ENCODE data around the gene PAQR9. TPM values are rescaled to one million over a fixed set of nuclear protein-coding genes. Genes with fewer than 3 reads are reported as not detected.

PAQR9 gene
- total and polyA plus RNA-seq, 2 donors (not counting 1 experiment from before 2014, with no cell fraction given): not detected

- intact Hi-C loops (cut with micrococcal nuclease): no loop called here
- peaks cover 62% of the 10 kb centered on the region for H3K27me3 Mint-ChIP-seq
These were observed 797 bp downstream of the PAQR9 start for GRCh38 chr3:142962520-142963233.

More at GRCh38 chr3:142962520-142963233, 797 bp downstream of the PAQR9 start:
- ChIA-PET POLR2A (no interaction called here), CTCF (interaction anchor here (0.9 kb wide), 1 partner anchor 10 kb away, joined by 3 read pairs; no protein-coding TSS in a partner anchor)
- Histone ChIP-seq H3K4me2 (replicated peaks; ENCODE audit: low read depth, low read length, poor library complexity, severe bottlenecking) (peak overlapping the region; percentile 76), H3K9ac (ENCODE audit: low read length) (no peak overlapping the region), H3K79me2 (ENCODE audit: control insufficient read depth, insufficient read depth, low read length) (no peaks in the 10 kb centered on the region), H3K9me3 (ENCODE audit: control extremely low read depth in 1 of 3, control insufficient read depth in 2 of 3, insufficient read depth in 1 of 3, low read length in 2 of 3) (peaks cover 0 to 10% (median 0%) of the 10 kb centered on the region in 3 donors), H2AFZ (ENCODE audit: insufficient read depth, low read depth, low read length, poor library complexity, severe bottlenecking) (peak overlapping the region; percentile 22), H3K4me3 (ENCODE audit: control extremely low read depth in 1 of 5, extremely low read depth in 1 of 5, insufficient read depth in 1 of 5, low read depth in 2 of 5, low read length in 4 of 5) (peak overlapping the region in 1 of 5 experiments; percentile 20), H3K36me3 (replicated peaks in 1 of 2; ENCODE audit: control extremely low read depth in 1 of 2, control insufficient read depth in 1 of 2, extremely low read depth in 1 of 2, insufficient read depth in 2 of 2, low read length in 1 of 2) (no peaks in the 10 kb centered on the region), H3K27me3 (replicated peaks in 1 of 4; ENCODE audit: control extremely low read depth in 1 of 4, control insufficient read depth in 3 of 4, insufficient read depth in 4 of 4, low read length in 3 of 4) (peaks cover 0 to 38% (median 31%) of the 10 kb centered on the region in 4 experiments), H3K27ac (ENCODE audit: low read length in 2 of 2) (no peak overlapping the region), H3K4me1 (ENCODE audit: control insufficient read depth in 2 of 2, insufficient read depth in 2 of 2, low read length in 2 of 2) (peaks cover 8 to 10% of the 10 kb centered on the region in 2 donors), H4K20me1 (ENCODE audit: control insufficient read depth, insufficient read depth, low read length, poor library complexity, severe bottlenecking) (no peaks in the 10 kb centered on the region)
- H3K9me3 Mint-ChIP-seq (ENCODE audit: insufficient read depth): no peaks in the 10 kb centered on the region
- peak overlapping the region; percentile 88 for H3K4me3 Mint-ChIP-seq
- WGBS (ENCODE audit: insufficient coverage): 60% methylated on average over 63 of the region's 63 CpGs
- DNase-seq (peak; percentile 10), ATAC-seq (ENCODE audit: low read depth) (no peak)
- no peak for TF ChIP-seq EZH2 (IDR thresholded peaks at IDR 0.05; ENCODE audit: borderline replicate concordance, insufficient read depth, low read depth, low read length, poor library complexity, severe bottlenecking)
- TF ChIP-seq CTCF (IDR thresholded peaks at IDR 0.05): no peak
- peaks cover 14% of the 10 kb centered on the region for H3K4me1 Mint-ChIP-seq
- no peak overlapping the region for H3K27ac Mint-ChIP-seq

All from B cell (primary cell).